Loucy (cell line): ENCODE measurements around the gene RORC.

Experiments used
- H2AFZ ChIP-seq: fragments of 200-600 bp; sonication (generic); 2 replicates; pipeline ENCODE4 v1.6.0; 2016; ENCODE audit warnings: antibody characterized with exemption, mild to moderate bottlenecking, low read length, moderate library complexity
- H3F3A ChIP-seq: fragments of 200-600 bp; 2 replicates; pipeline ENCODE4 v1.6.0; 2016; ENCODE audit warnings: antibody characterized with exemption, low read depth, mild to moderate bottlenecking
- H3K27me3 ChIP-seq: fragments of 200-600 bp; sonication (generic); 2 replicates; pipeline ENCODE4 v1.6.1; 2014; ENCODE audit warnings: low read length, mild to moderate bottlenecking; ENCODE audit not compliant: insufficient read depth, poor library complexity, severe bottlenecking
- H3K36me3 ChIP-seq: fragments of 200-600 bp; sonication (generic); 2 replicates; pipeline ENCODE4 v1.6.1; 2016; ENCODE audit warnings: low read length; ENCODE audit not compliant: insufficient read depth
- H3K4me1 ChIP-seq: fragments of 200-600 bp; sonication (generic); 2 replicates; pipeline ENCODE4 v1.5.1; 2014; ENCODE audit warnings: low read length, mild to moderate bottlenecking; ENCODE audit not compliant: insufficient read depth, poor library complexity, severe bottlenecking
- H3K4me2 ChIP-seq: fragments of 200-600 bp; sonication (generic); 2 replicates; pipeline ENCODE4 v1.6.0; 2014; ENCODE audit warnings: antibody characterized with exemption, low read length, low read depth, mild to moderate bottlenecking; ENCODE audit not compliant: poor library complexity, severe bottlenecking
- H3K4me3 ChIP-seq: fragments of 200-600 bp; sonication (generic); 2 replicates; pipeline ENCODE4 v1.5.1; 2014; ENCODE audit warnings: low read length, mild to moderate bottlenecking, mixed read lengths; ENCODE audit not compliant: poor library complexity, severe bottlenecking
- H3K79me2 ChIP-seq: fragments of 200-600 bp; sonication (generic); 2 replicates; pipeline ENCODE4 v1.6.1; 2014; ENCODE audit warnings: low read length; ENCODE audit not compliant: insufficient read depth
- H3K9ac ChIP-seq: fragments of 200-600 bp; sonication (generic); 2 replicates; pipeline ENCODE4 v1.6.0; 2014; ENCODE audit warnings: mild to moderate bottlenecking, low read depth, low read length, moderate library complexity; ENCODE audit not compliant: poor library complexity, severe bottlenecking
- H3K9me2 ChIP-seq: fragments of 200-600 bp; sonication (generic); replicated peaks from 2 replicates; pipeline ENCODE4 v1.6.1; 2016; ENCODE audit warnings: low read depth, low read length, mixed read lengths
- H3K9me3 ChIP-seq: fragments of 200-600 bp; sonication (generic); 2 replicates; pipeline ENCODE4 v1.6.1; 2014; ENCODE audit warnings: mild to moderate bottlenecking, antibody characterized with exemption, low read length, low read depth; ENCODE audit not compliant: insufficient read depth
- H4K20me1 ChIP-seq: fragments of 200-600 bp; sonication (generic); 2 replicates; pipeline ENCODE4 v1.6.0; 2014; ENCODE audit warnings: antibody characterized with exemption, low read length, mild to moderate bottlenecking; ENCODE audit not compliant: insufficient read depth, poor library complexity, severe bottlenecking
- CTCF ChIP-seq: fragments of 200-600 bp; sonication (generic); conservative IDR thresholded peaks from 2 replicates; pipeline ENCODE4 v1.5.1; 2014; ENCODE audit warnings: mild to moderate bottlenecking, antibody characterized with exemption, low read length
- EZH2phosphoT487 ChIP-seq: fragments of 200-600 bp; IDR thresholded peaks from 2 replicates; pipeline ENCODE4 v1.6.1; 2018; ENCODE audit warnings: antibody characterized with exemption, mild to moderate bottlenecking, moderate library complexity, borderline replicate concordance

Gene RORC

GRCh38 chr1:151809985-151810556, 21.5 kb downstream of the RORC start:
- H3K27me3 ChIP-seq = no peaks in the 10 kb centered on the region
- H3K36me3 ChIP-seq = no peaks in the 10 kb centered on the region

GRCh38 chr1:151809290-151809984, 22.2 kb downstream of the RORC start:
- H3K36me3 ChIP-seq = no peaks in the 10 kb centered on the region
- no peaks in the 10 kb centered on the region for H3F3A ChIP-seq
- H3K4me1 ChIP-seq = no peaks in the 10 kb centered on the region
- H2AFZ ChIP-seq = no peak overlapping the region
- no peak overlapping the region for H3K9ac ChIP-seq
- H3K9me2 ChIP-seq = no peaks in the 10 kb centered on the region
- TF ChIP-seq CTCF = no peak
- H3K79me2 ChIP-seq = no peaks in the 10 kb centered on the region
- H3K4me3 ChIP-seq = no peak overlapping the region
- H3K4me2 ChIP-seq = no peak overlapping the region
- no peaks in the 10 kb centered on the region for H3K9me3 ChIP-seq
- no peaks in the 10 kb centered on the region for H4K20me1 ChIP-seq
- no peaks in the 10 kb centered on the region for H3K27me3 ChIP-seq

More at GRCh38 chr1:151809985-151810556, 21.5 kb downstream of the RORC start:
- H3K9ac ChIP-seq = no peak overlapping the region
- no peaks in the 10 kb centered on the region for H4K20me1 ChIP-seq
- peaks cover 4% of the 10 kb centered on the region for H3K4me1 ChIP-seq
- no peaks in the 10 kb centered on the region for H3K9me3 ChIP-seq
- H3K4me2 ChIP-seq = no peak overlapping the region
- no peaks in the 10 kb centered on the region for H3F3A ChIP-seq
- no peak for TF ChIP-seq EZH2phosphoT487
- no peak for TF ChIP-seq CTCF
- no peak overlapping the region for H2AFZ ChIP-seq
- no peaks in the 10 kb centered on the region for H3K9me2 ChIP-seq
- no peaks in the 10 kb centered on the region for H3K79me2 ChIP-seq
- no peak overlapping the region for H3K4me3 ChIP-seq

GRCh38 chr1:151807766-151808165, 23.8 kb downstream of the RORC start:
- TF ChIP-seq CTCF = no peak
- TF ChIP-seq EZH2phosphoT487 = no peak
- Histone ChIP-seq H3K4me3 (no peak overlapping the region), H3F3A (no peaks in the 10 kb centered on the region), H3K4me1 (no peaks in the 10 kb centered on the region), H3K79me2 (no peaks in the 10 kb centered on the region), H3K9me3 (no peaks in the 10 kb centered on the region), H2AFZ (no peak overlapping the region), H3K36me3 (no peaks in the 10 kb centered on the region), H3K9ac (no peak overlapping the region), H4K20me1 (no peaks in the 10 kb centered on the region), H3K9me2 (no peaks in the 10 kb centered on the region), H3K4me2 (no peak overlapping the region), H3K27me3 (no peaks in the 10 kb centered on the region)
